OCI-LY3 (cell line): Measurements from ENCODE around the gene CUX1.

Source experiments
- H2AFZ ChIP-seq: fragments of 200-600, 300-600 bp; shearing (Covaris generic); 2 replicates; pipeline ENCODE4 v1.6.0; 2014; ENCODE audit warnings: antibody characterized with exemption, low read depth, low read length
- H3K27ac ChIP-seq: fragments of 200-600, 300-600 bp; sonication (generic); 2 replicates; pipeline ENCODE4 v1.5.1; 2014; ENCODE audit warnings: mild to moderate bottlenecking, low read length, moderate library complexity, mixed read lengths
- H3K27me3 ChIP-seq: fragments of 200-600, 300-600 bp; sonication (generic); 2 replicates; pipeline ENCODE4 v1.6.1; 2014; ENCODE audit warnings: low read depth, low read length, mixed read lengths
- H3K36me3 ChIP-seq: fragments of 200-600, 300-600 bp; sonication (generic); replicated peaks from 2 replicates; pipeline ENCODE3; 2014; ENCODE audit warnings: low read depth, low read length, mixed read lengths
- H3K4me1 ChIP-seq: fragments of 300-600, 200-600 bp; sonication (generic); 2 replicates; pipeline ENCODE4 v1.6.1; 2014; ENCODE audit warnings: low read length, mixed read lengths
- H3K4me2 ChIP-seq: fragments of 200-600, 300-600 bp; sonication (generic); 2 replicates; pipeline ENCODE4 v1.6.1; 2014; ENCODE audit warnings: low read length, mixed read lengths
- H3K4me3 ChIP-seq: fragments of 300-600, 200-600 bp; sonication (generic); 2 replicates; pipeline ENCODE4 v1.5.1; 2014; ENCODE audit warnings: antibody characterized with exemption, mild to moderate bottlenecking, low read length, moderate library complexity
- H3K79me2 ChIP-seq: fragments of 300-600, 200-600 bp; shearing (Covaris generic); 2 replicates; pipeline ENCODE4 v1.6.1; 2014; ENCODE audit warnings: mild to moderate bottlenecking, low read length, mixed read lengths
- H3K9ac ChIP-seq: fragments of 300-600, 200-600 bp; shearing (Covaris generic); 2 replicates; pipeline ENCODE4 v1.6.0; 2014; ENCODE audit warnings: mild to moderate bottlenecking, low read length, moderate library complexity
- H3K9me3 ChIP-seq: fragments of 200-600, 300-600 bp; shearing (Covaris generic); 2 replicates; pipeline ENCODE4 v1.6.1; 2014; ENCODE audit warnings: low read length, mixed read lengths; ENCODE audit not compliant: insufficient read depth
- H4K20me1 ChIP-seq: fragments of 200-600, 300-600 bp; sonication (generic); 2 replicates; pipeline ENCODE4 v1.6.1; 2016; ENCODE audit warnings: low read length, mixed read lengths; ENCODE audit not compliant: insufficient read depth
- CTCF ChIP-seq: fragments of 200-600, 300-600 bp; sonication (generic); IDR thresholded peaks from 2 replicates; pipeline ENCODE4 v1.5.1; 2014; ENCODE audit warnings: antibody characterized with exemption, low read length, low read depth
- EZH2phosphoT487 ChIP-seq: fragments of 200-600 bp; shearing (Covaris generic); IDR thresholded peaks from 2 replicates; pipeline ENCODE4 v1.6.1; 2018; ENCODE audit warnings: antibody characterized with exemption, mixed run types, low read depth

CUX1 gene

GRCh38 chr7:101969997-101970585 lies 152.7 kb downstream of the CUX1 start:
- Histone ChIP-seq H3K36me3 (peaks cover 3% of the 10 kb centered on the region), H3K4me3 (no peak overlapping the region), H3K4me1 (peaks cover 13% of the 10 kb centered on the region), H3K4me2 (no peak overlapping the region), H3K79me2 (peaks cover 9% of the 10 kb centered on the region), H4K20me1 (peaks cover 36% of the 10 kb centered on the region), H3K9me3 (no peaks in the 10 kb centered on the region), H3K27me3 (no peaks in the 10 kb centered on the region), H2AFZ (no peak overlapping the region), H3K27ac (no peak overlapping the region), H3K9ac (no peak overlapping the region)
- no peak for TF ChIP-seq EZH2phosphoT487
- TF ChIP-seq CTCF = no peak

GRCh38 chr7:101970801-101971200 lies 153.4 kb downstream of the CUX1 start:
- H3K27me3 ChIP-seq = no peaks in the 10 kb centered on the region
- H3K36me3 ChIP-seq = peaks cover 3% of the 10 kb centered on the region
- TF ChIP-seq CTCF (no peak), EZH2phosphoT487 (no peak)
- no peaks in the 10 kb centered on the region for H3K9me3 ChIP-seq
- H4K20me1 ChIP-seq = peaks cover 33% of the 10 kb centered on the region
- H2AFZ ChIP-seq = no peak overlapping the region
- peaks cover 7% of the 10 kb centered on the region for H3K79me2 ChIP-seq
- no peak overlapping the region for H3K4me3 ChIP-seq
- H3K4me1 ChIP-seq = peaks cover 21% of the 10 kb centered on the region
- H3K27ac ChIP-seq = no peak overlapping the region
- H3K9ac ChIP-seq = no peak overlapping the region
- H3K4me2 ChIP-seq = no peak overlapping the region

GRCh38 chr7:101971457-101971856 lies 154.0 kb downstream of the CUX1 start:
- no peak overlapping the region for H3K4me3 ChIP-seq
- H4K20me1 ChIP-seq = peaks cover 29% of the 10 kb centered on the region
- H3K79me2 ChIP-seq = peaks cover 4% of the 10 kb centered on the region; the same call in 1 of the 2 replicates
- TF ChIP-seq CTCF (no peak), EZH2phosphoT487 (no peak)
- H3K4me1 ChIP-seq = peaks cover 27% of the 10 kb centered on the region
- H2AFZ ChIP-seq = no peak overlapping the region
- H3K9me3 ChIP-seq = no peaks in the 10 kb centered on the region
- H3K27ac ChIP-seq = no peak overlapping the region
- no peak overlapping the region for H3K9ac ChIP-seq
- peaks cover 3% of the 10 kb centered on the region for H3K36me3 ChIP-seq
- H3K27me3 ChIP-seq = no peaks in the 10 kb centered on the region
- H3K4me2 ChIP-seq = no peak overlapping the region

- Histone ChIP-seq H2AFZ (no peak overlapping the region), H3K27ac (no peak overlapping the region), H3K9ac (no peak overlapping the region), H3K9me3 (no peaks in the 10 kb centered on the region), H3K4me2 (no peak overlapping the region), H3K36me3 (peaks cover 3% of the 10 kb centered on the region), H3K27me3 (no peaks in the 10 kb centered on the region), H3K4me3 (no peak overlapping the region), H3K79me2 (peaks cover 3% of the 10 kb centered on the region; the same call in 1 of the 2 replicates), H3K4me1 (peaks cover 28% of the 10 kb centered on the region), H4K20me1 (peaks cover 20% of the 10 kb centered on the region)
- TF ChIP-seq CTCF (no peak), EZH2phosphoT487 (no peak)
Measured at GRCh38 chr7:101972627-101973026, 155.2 kb downstream of the CUX1 start.
